ENCODE measurements around the gene SEC22A.

SEC22A gene

DNA sequence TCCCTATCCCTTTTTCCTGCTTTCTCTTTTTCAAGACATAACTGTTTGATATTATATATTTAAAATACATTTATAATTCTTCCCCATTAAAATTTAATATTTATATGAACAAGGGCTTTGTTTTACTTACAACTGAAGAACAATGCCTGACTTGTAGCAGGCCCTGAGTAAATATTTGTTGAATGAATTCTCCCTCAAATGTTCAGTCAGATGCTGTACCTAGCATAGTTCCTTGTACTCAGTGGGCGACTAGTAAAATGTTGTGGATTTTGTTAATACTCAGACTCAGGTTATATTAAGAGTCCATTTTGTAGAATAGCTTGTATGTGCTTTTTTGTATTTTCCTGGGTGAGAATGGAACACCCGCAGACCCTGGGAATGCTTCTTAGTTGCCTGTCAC is 69.1 kb downstream of the SEC22A start:
- no peak for DNase-seq

- DNase-seq: no peak
Observed at GRCh38 chr3:123271466-123272159, 69.9 kb downstream of the SEC22A start.

DNA sequence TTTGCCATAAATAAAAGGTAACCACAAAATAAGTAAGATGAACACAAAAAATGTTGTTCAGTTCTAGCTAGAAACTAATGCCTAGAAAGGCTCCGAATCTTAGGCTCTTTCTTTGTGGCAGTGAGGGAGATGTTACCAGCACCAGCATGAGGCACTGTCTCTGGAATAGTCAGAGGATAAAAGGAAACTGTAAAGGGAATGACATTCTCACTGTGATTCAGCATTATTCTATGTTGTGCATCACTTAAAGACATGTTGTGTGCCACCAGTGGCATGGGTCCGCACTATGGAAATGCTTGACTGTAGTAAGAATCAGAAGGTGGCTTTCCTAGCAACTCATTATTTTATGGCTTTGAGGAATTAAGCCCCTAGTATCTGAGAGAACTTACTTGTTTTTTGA is 70.8 kb downstream of the SEC22A start:
- DNase-seq: no peak

DNA sequence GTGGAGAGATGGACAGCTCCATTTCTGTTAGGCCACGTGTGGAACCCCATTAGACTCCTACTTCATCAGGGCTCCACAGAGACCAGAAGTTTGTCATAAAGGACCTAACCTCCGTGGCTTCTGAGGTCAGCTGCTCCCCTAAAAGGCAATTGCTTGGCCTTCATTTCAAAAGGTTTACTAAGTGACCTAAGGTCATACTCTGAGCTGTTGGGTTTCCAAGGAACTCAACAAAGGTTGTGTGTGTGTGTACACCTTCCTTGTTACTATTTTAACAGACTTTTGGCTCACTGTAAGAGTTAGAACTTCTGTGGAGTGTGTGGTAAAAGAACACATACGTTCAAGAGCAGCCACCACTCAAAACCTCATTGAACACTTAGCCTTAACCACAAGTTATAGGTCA is 73.9 kb downstream of the SEC22A start:
- no peak for DNase-seq

DNA sequence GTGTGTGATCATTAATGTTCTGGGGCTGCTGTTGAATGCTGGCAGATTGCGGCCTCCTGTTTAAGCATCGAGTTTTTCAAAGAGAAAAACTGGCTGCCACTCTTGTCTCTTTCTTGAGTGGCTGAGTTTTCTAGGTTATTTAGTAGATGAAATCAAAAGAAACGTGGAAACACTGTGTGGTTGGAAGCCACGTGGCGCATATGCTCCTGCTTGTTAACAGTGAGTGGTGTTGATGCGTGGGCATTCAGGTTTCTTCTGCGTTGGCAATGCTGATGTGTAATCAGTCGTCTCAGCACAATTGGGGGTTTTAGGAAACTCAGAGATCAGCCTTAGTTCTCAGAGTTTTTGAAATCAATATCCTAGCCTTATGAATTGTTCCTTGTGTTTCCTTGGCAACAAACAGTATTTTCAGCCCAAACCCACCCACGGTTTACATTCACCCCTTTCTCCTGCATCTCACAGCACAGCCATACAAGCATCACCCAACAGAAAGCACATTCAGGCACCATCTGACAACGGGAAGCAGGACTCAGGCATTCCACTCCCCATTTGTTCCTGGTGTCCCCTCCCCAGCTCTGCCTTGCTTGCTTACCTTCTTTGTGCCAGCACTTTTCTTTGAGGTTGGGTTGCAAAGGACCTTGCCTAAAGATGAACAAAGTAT is 74.7 kb downstream of the SEC22A start:
- DNase-seq: no peak

DNA sequence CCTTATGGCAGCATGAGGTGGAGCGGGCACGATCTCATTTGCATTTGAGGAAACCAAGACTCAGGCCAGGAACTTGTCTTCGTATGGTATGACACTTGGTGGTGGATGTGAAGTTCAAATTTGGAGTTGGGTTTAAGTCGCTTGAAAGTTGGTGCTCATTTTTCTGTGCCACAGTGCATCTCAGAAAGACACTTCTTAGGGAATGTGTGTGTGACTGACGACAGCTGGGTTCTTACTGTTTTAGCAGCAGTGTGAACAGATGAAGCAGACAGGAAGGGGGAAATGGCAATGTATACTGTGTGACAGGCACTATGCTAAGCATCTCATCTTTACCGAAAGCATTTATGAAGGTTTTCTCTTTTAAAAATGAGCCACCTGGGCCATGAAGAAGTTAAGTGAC is 75.4 kb downstream of the SEC22A start:
- DNase-seq: no peak

DNA sequence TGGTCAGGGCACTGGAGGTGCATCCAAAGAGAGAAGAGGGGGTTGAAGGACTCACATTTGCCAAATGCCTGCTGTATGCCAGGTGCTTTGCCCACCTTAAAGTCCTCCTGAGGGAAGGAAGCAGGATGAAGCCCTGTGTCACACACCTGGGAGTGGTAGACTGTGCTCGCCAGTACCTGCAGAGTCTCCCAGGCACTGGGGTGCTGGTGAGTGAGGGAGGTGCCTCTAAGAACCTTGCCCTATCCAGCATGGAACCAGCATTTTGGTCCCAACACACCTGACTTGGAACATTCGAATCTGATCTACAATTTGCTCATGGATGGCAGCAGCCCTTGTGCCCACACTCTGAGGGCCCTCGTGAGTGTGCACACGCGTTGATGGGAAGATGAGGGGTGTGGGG is 76.7 kb downstream of the SEC22A start:
- DNase-seq: no peak

DNA sequence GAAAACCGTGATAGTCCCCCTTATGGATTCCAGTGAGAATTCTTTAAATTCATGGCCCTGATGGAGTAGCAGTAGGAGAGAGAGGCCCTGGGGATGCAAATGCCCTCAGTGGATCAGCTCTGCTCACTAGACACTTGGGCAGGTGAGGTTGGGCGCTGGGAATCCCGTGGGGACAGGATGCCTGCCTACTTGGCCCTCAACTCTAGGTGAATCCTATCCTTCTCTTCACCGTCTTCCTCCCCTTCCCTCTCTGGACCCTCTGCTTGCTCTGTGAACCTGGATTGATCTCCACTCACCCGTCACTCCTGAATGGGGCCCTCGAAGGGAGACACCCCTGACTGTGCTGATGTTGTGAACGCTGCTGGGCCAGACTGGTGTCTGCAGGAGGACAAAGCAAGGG is 77.4 kb downstream of the SEC22A start:
- DNase-seq: no peak

DNA sequence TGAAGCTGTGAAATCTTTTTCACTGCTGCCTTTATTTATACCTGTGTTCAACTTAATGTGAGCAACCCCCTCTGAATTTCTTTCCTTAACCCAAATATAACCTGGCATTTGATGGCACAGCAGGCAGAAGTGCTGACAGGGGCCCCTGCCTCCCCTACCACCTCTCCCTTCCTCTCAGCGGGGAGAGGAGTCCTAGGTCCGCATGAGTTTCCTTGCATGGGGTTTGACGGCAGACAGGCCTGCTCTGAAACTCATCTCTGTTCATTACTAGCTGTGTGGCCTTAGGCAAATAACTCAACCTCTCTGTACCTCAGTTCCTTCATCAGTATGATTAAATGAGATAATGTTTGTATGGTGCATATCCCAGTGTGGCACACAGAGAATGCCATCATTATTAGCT is 79.7 kb downstream of the SEC22A start:
- no peak for DNase-seq

- DNase-seq: no peak
Observed at GRCh38 chr3:123281929-123282328, 80.2 kb downstream of the SEC22A start.

DNA sequence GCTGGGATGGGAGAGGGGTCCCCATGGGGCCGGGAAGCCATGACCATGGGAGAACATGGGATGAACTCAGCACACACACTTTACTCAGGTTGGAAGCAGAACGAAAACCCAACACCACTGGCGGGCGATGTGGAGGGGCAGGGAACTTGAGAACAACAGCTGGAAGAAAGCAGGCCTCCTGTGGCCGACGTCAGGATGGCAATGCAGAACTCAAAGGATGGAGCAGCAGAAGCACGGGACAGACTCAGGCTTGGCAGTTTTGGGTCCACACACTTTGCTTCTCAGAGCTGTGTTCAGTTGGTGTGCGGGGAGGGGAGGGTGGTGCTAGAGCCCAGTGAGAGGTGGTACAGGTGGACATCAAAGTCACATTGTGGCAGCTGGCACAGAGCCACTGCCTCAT is 80.7 kb downstream of the SEC22A start:
- DNase-seq: no peak

GRCh38 chr3:123283074-123283473 is 81.3 kb downstream of the SEC22A start:
- no peak for DNase-seq

GRCh38 chr3:123283657-123284398 is 82.1 kb downstream of the SEC22A start:
- DNase-seq: no peak

DNA sequence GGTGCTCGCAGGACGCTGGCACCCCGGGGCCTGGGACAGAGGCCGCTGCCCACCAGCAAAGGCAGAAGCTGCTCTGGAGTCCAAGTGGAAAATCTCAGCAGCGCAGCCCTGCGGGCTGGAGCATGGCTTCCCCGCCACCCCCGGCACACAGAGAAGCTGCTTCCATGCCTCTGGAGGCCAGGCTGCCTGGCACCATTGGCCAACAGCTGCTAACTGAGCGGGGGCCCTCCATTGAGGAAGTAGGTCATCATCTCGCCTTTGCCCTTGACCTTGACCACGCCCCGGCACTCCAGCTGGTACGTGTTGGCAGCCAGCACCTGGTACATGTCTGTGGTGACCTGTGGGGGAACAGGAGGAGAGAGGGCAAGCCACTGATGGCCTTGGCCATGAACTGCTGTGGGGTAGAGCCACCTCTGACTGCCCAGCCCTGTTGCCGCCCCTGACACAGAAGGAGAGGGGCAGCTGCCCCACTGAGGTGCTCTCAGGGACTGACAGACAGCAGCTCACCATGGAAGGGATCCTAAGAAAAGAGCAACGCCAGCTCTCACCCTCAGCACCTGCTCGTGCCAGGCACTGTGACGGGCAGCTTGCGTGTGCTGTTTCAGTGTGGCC is 82.8 kb downstream of the SEC22A start:
- no peak for DNase-seq

- DNase-seq: no peak
Observed at GRCh38 chr3:123285066-123285465, 83.3 kb downstream of the SEC22A start.

DNA sequence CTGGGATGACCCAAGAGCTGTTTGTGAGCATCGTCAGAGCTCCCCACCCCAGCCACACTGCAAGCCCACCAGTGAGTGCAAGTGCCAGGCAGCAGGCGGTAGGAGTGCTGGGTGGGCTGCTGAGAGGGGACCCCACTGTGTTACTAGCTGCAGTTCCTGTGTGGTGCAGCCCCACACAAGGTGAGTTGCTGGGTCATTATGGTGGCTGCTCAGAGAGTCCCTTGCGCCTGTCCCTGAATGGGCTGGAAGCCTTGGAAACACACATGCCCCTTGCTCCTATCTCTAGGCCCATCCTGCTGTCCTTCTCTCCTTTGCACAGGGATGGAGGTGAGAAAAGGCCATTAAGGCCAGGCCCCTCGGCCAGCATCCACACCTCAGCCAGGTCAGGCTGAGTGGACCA is 83.7 kb downstream of the SEC22A start:
- DNase-seq: no peak

- no peak for DNase-seq
Observed at GRCh38 chr3:123285931-123286307, 84.2 kb downstream of the SEC22A start.

DNA sequence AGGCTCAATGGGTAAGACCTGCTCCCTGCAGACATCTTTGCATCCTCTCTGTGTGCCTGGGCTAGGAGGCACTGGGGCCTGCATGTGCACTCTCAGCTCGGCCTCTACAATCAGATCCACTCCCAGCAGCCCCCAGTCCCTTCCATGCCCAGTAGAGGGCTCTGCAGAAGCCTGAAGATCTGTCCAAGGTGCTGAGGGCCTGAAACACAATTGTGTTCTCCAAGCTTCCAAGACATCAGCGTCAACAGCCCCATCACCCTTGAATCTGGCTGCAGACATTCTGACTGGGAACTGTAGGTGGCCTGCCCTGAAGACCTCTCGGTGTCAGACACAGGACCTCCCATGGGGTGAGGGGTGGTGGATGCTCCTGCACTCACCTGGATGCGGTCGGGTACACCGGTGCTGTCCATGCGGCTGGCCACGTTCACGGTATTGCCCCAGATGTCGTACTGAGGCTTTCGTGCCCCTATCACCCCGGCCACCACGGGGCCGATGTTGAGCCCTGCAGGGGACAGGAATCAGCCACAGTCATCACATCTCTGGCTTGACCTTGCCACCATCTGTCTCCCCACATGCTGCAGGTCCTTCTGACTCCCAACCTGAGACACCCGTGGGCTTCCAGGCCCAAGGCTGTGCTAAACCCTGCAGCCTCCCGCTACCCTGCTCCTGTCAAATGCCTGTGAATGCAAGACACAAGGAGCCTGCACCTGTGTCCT is 84.7 kb downstream of the SEC22A start:
- no peak for DNase-seq

- no peak for DNase-seq
Observed at GRCh38 chr3:123287051-123287961, 85.6 kb downstream of the SEC22A start.

- no peak for DNase-seq
Observed at GRCh38 chr3:123287962-123288302, 86.2 kb downstream of the SEC22A start.

- no peak for DNase-seq
Observed at GRCh38 chr3:123289391-123290106, 87.8 kb downstream of the SEC22A start.

All from SIG-M5 (cell line).